H9 (cell line): Measurements from ENCODE around the gene MRPL36. TPM values are rescaled to one million over a fixed set of nuclear protein-coding genes. Genes with fewer than 3 reads are reported as not detected.

Experiments
- DNase-seq: peaks from one replicate; pipeline ENCODE4 v3.0.0-alpha.2; 2017
- H2AFZ ChIP-seq: one replicate; pipeline ENCODE4 v1.6.1; 2013; ENCODE audit warnings: mild to moderate bottlenecking, low read length, control low read depth, moderate library complexity
- H2AK5ac ChIP-seq: 2 replicates; pipeline ENCODE4 v1.6.1; 2013; ENCODE audit warnings: low read length, control low read depth, mixed read lengths; ENCODE audit not compliant: insufficient read length
- H2BK120ac ChIP-seq: one replicate; pipeline ENCODE4 v1.6.1; 2013; ENCODE audit warnings: low read depth, mild to moderate bottlenecking, low read length, control low read depth, inconsistent platforms; ENCODE audit not compliant: poor library complexity, severe bottlenecking
- H2BK12ac ChIP-seq: 2 replicates; pipeline ENCODE4 v1.6.1; 2013; ENCODE audit warnings: low read length, control low read depth, mixed read lengths, low read depth; ENCODE audit not compliant: insufficient read length
- H2BK15ac ChIP-seq: 2 replicates; pipeline ENCODE4 v1.6.1; 2013; ENCODE audit warnings: low read depth, low read length, control low read depth
- H2BK20ac ChIP-seq: one replicate; pipeline ENCODE4 v1.6.1; 2013; ENCODE audit warnings: low read depth, mild to moderate bottlenecking, low read length, control low read depth, inconsistent platforms; ENCODE audit not compliant: poor library complexity, severe bottlenecking
- H2BK5ac ChIP-seq: 2 replicates; pipeline ENCODE4 v1.6.1; 2013; ENCODE audit warnings: low read length, control low read depth, mixed read lengths; ENCODE audit not compliant: insufficient read length
- H3K14ac ChIP-seq: 2 replicates; pipeline ENCODE4 v1.6.1; 2013; ENCODE audit warnings: low read length, control low read depth; ENCODE audit not compliant: insufficient read depth
- H3K18ac ChIP-seq: 2 replicates; pipeline ENCODE4 v1.6.1; 2013; ENCODE audit warnings: low read depth, mild to moderate bottlenecking, mixed read lengths, low read length, control low read depth; ENCODE audit not compliant: insufficient read length
- H3K23ac ChIP-seq: 2 replicates; pipeline ENCODE4 v1.6.1; 2013; ENCODE audit warnings: low read length, control low read depth, mixed read lengths, low read depth; ENCODE audit not compliant: insufficient read length
- H3K23me2 ChIP-seq: 2 replicates; pipeline ENCODE4 v1.6.1; 2013; ENCODE audit warnings: low read depth, mild to moderate bottlenecking, mixed read lengths, low read length, control low read depth; ENCODE audit not compliant: insufficient read length, poor library complexity, severe bottlenecking
- H3K27ac ChIP-seq: 2 replicates; pipeline ENCODE4 v1.5.1; 2013; ENCODE audit warnings: low read length, control low read depth, mixed read lengths, low read depth; ENCODE audit not compliant: insufficient read length
- H3K27me3 ChIP-seq: 2 replicates; pipeline ENCODE4 v1.6.1; 2013; ENCODE audit warnings: low read length, control low read depth, inconsistent platforms; ENCODE audit not compliant: insufficient read depth
- H3K4ac ChIP-seq: 2 replicates; pipeline ENCODE4 v1.6.1; 2013; ENCODE audit warnings: low read depth, mild to moderate bottlenecking, control low read depth, inconsistent platforms, low read length, moderate library complexity
- H3K4me1 ChIP-seq: 2 replicates; pipeline ENCODE4 v1.6.1; 2013; ENCODE audit warnings: low read length, control low read depth, inconsistent platforms; ENCODE audit not compliant: insufficient read depth
- H3K4me2 ChIP-seq: 2 replicates; pipeline ENCODE4 v1.6.1; 2013; ENCODE audit warnings: low read length, control low read depth, mixed read lengths; ENCODE audit not compliant: insufficient read length, insufficient read depth
- H3K56ac ChIP-seq: 2 replicates; pipeline ENCODE4 v1.6.1; 2013; ENCODE audit warnings: low read depth, mild to moderate bottlenecking, mixed read lengths, low read length, control low read depth; ENCODE audit not compliant: insufficient read length
- H3K79me1 ChIP-seq: 2 replicates; pipeline ENCODE4 v1.6.1; 2013; ENCODE audit warnings: low read depth, mild to moderate bottlenecking, moderate library complexity, low read length, control low read depth, inconsistent platforms; ENCODE audit not compliant: insufficient read depth, poor library complexity, severe bottlenecking
- H3K79me2 ChIP-seq: 2 replicates; pipeline ENCODE4 v1.6.1; 2013; ENCODE audit warnings: low read length, control low read depth, inconsistent platforms; ENCODE audit not compliant: insufficient read depth
- H3K9ac ChIP-seq: 2 replicates; pipeline ENCODE4 v1.6.1; 2013; ENCODE audit warnings: low read length, control low read depth, mixed read lengths; ENCODE audit not compliant: insufficient read length; ENCODE audit errors: extremely low read depth
- H3K9me3 ChIP-seq: one replicate; pipeline ENCODE4 v1.6.1; 2013; ENCODE audit warnings: low read depth, low read length, inconsistent platforms; ENCODE audit not compliant: control insufficient read depth
- H3T11ph ChIP-seq: one replicate; pipeline ENCODE4 v1.6.1; 2013; ENCODE audit warnings: mild to moderate bottlenecking, low read length, control low read depth, inconsistent platforms
- H4K20me1 ChIP-seq: one replicate; pipeline ENCODE4 v1.6.1; 2013; ENCODE audit not compliant: control insufficient read depth, insufficient read length, insufficient read depth
- H4K5ac ChIP-seq: 2 replicates; pipeline ENCODE4 v1.6.1; 2013; ENCODE audit warnings: low read depth, mild to moderate bottlenecking, mixed read lengths, low read length, control low read depth; ENCODE audit not compliant: insufficient read length
- H4K8ac ChIP-seq: replicated peaks from 2 replicates; pipeline ENCODE4 v1.6.1; 2013; ENCODE audit warnings: low read length, control low read depth, mixed read lengths, low read depth; ENCODE audit not compliant: insufficient read length
- H4K91ac ChIP-seq: 2 replicates; pipeline ENCODE4 v1.6.1; 2013; ENCODE audit warnings: low read depth, mild to moderate bottlenecking, moderate library complexity, mixed read lengths, low read length, control low read depth; ENCODE audit not compliant: insufficient read length
- H3K27ac Mint-ChIP-seq, 3 experiments: 2 replicates in 2 of 3; 3 replicates in 1 of 3; pipeline ENCODE4 v1.8.0; 2020 to 2021; ENCODE audit warnings: mixed read lengths in 3 of 3, mild to moderate bottlenecking in 1 of 3, moderate library complexity in 1 of 3
- H3K27me3 Mint-ChIP-seq: 2 replicates; pipeline ENCODE4 v1.8.0; 2021; ENCODE audit warnings: low read depth, mild to moderate bottlenecking, moderate library complexity, mixed read lengths
- H3K36me3 Mint-ChIP-seq, 3 experiments: 2 replicates in 2 of 3; 3 replicates in 1 of 3; pipeline ENCODE4 v1.8.0; 2020 to 2021; ENCODE audit warnings: low read depth in 3 of 3, mixed read lengths in 3 of 3; ENCODE audit not compliant: insufficient read depth in 1 of 3
- H3K4me1 Mint-ChIP-seq, 2 experiments: 2 replicates each; pipeline ENCODE4 v1.8.0; 2020; ENCODE audit warnings: mixed read lengths in 2 of 2
- H3K4me3 Mint-ChIP-seq, 2 experiments: 2 replicates in 1 of 2; 3 replicates in 1 of 2; pipeline ENCODE4 v1.8.0; 2020 to 2021; ENCODE audit warnings: mild to moderate bottlenecking in 2 of 2, mixed read lengths in 2 of 2, moderate library complexity in 1 of 2
- H3K9me3 Mint-ChIP-seq, 2 experiments: 2 replicates in 1 of 2; 3 replicates in 1 of 2; pipeline ENCODE4 v1.8.0; 2020; ENCODE audit warnings: mild to moderate bottlenecking in 2 of 2, mixed read lengths in 2 of 2, moderate library complexity in 1 of 2
- WGBS: extraction: QIAGEN DNeasy Blood & Tissue Kit; methylation state at CpG from one replicate; pipeline ENCODE4 v1.1.7; 2013; ENCODE audit warnings: missing lambda C conversion rate, low lambda C conversion rate, mixed read lengths; ENCODE audit not compliant: insufficient read length; ENCODE audit errors: extremely low coverage; 5-methylcytosine and 5-hydroxymethylcytosine counted together
- total RNA-seq: library from RNA; stranded (reverse); gene quantifications from 2 replicates; pipeline ENCODE4 v1.2.1, GENCODE V29; 2021
- TF ChIP-seq, protein P1 (sequence below): fragments of 200-600 bp; sonication (generic); conservative IDR thresholded peaks from 3 replicates; pipeline ENCODE4 v1.8.0; 2021; ENCODE audit warnings: antibody characterized with exemption, mild to moderate bottlenecking

Gene MRPL36
- total RNA-seq, 1 experiment from 2014 or later = 67.3 TPM

DNA sequence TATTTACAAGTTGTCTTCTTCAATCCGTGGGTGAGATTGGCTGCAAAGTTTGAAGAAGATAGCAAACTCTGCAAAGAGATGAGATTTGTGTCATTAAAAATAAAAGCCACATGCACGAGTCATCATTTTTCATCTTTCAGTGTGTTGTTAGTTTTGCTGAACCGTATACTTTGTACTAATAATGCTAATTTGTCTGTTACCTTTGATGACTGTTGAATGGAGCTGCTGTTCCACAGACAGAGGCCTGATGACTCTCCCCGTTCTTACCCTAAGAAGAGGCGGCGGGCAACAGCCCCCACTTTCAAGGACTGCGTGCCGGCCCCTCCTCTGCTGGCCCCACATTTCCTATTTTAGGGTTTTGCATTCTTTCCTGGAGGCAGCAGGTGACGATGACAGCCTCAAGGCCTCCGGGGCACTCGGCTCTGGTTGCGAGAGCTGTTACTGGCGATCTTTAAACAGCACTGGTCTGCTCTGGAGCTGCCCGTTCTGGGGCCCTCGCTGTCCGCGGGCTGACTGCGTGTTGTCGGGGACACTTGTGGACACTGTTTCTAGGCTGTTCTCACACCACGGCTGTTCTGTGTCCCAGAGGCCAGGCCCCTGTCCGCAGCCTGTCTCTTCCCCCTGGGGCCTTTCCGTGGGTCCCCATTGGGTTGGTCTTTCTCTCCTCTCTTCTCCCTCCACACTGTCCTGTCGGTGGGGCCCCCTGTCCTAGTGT lies 36.7 kb upstream of the MRPL36 start:
- no peak overlapping the region for H3K27ac ChIP-seq
- H3K23me2 ChIP-seq = no peaks in the 10 kb centered on the region
- peaks cover 26% of the 10 kb centered on the region for H3K27me3 Mint-ChIP-seq
- TF ChIP-seq, protein P1, sequence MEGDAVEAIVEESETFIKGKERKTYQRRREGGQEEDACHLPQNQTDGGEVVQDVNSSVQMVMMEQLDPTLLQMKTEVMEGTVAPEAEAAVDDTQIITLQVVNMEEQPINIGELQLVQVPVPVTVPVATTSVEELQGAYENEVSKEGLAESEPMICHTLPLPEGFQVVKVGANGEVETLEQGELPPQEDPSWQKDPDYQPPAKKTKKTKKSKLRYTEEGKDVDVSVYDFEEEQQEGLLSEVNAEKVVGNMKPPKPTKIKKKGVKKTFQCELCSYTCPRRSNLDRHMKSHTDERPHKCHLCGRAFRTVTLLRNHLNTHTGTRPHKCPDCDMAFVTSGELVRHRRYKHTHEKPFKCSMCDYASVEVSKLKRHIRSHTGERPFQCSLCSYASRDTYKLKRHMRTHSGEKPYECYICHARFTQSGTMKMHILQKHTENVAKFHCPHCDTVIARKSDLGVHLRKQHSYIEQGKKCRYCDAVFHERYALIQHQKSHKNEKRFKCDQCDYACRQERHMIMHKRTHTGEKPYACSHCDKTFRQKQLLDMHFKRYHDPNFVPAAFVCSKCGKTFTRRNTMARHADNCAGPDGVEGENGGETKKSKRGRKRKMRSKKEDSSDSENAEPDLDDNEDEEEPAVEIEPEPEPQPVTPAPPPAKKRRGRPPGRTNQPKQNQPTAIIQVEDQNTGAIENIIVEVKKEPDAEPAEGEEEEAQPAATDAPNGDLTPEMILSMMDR = no peak
- no peak overlapping the region for H3K9ac ChIP-seq
- peaks cover 22 to 46% of the 10 kb centered on the region in 2 experiments for H3K4me1 Mint-ChIP-seq
- no peaks in the 10 kb centered on the region for H4K20me1 ChIP-seq
- H2AK5ac ChIP-seq = no peak overlapping the region
- H3T11ph ChIP-seq = no peak overlapping the region
- no peak overlapping the region for H2BK15ac ChIP-seq
- no CpG with 5 or more reads among the region's 23 CpGs for WGBS
- H3K23ac ChIP-seq = no peak overlapping the region
- no peaks in the 10 kb centered on the region for H3K79me1 ChIP-seq
- H2AFZ ChIP-seq = no peak overlapping the region
- H2BK5ac ChIP-seq = no peak overlapping the region
- H2BK120ac ChIP-seq = no peak overlapping the region
- H3K4me3 Mint-ChIP-seq = no peak overlapping the region
- no peaks in the 10 kb centered on the region for H3K4me1 ChIP-seq
- DNase-seq = no peak
- no peak overlapping the region for H3K14ac ChIP-seq
- no peaks in the 10 kb centered on the region; a peak in 1 of 5 replicates for H3K9me3 Mint-ChIP-seq
- no peak overlapping the region for H3K4ac ChIP-seq
- no peaks in the 10 kb centered on the region for H3K27me3 ChIP-seq
- H3K4me2 ChIP-seq = no peak overlapping the region
- H2BK20ac ChIP-seq = no peak overlapping the region
- no peak overlapping the region for H3K56ac ChIP-seq
- no peaks in the 10 kb centered on the region for H3K9me3 ChIP-seq
- H4K8ac ChIP-seq = no peak overlapping the region
- no peak overlapping the region for H2BK12ac ChIP-seq
- no peak overlapping the region for H4K5ac ChIP-seq
- H3K27ac Mint-ChIP-seq = peak overlapping the region in 1 of 3 experiments; percentile 11; a peak in 2 of 7 replicates
- no peak overlapping the region for H3K18ac ChIP-seq
- H4K91ac ChIP-seq = no peak overlapping the region
- no peaks in the 10 kb centered on the region for H3K36me3 Mint-ChIP-seq
- H3K79me2 ChIP-seq = no peaks in the 10 kb centered on the region
